K562 (cell line): Measurements from ENCODE around the gene P2RX5. TPM values are rescaled to one million over a fixed set of nuclear protein-coding genes. Genes with fewer than 3 reads are reported as not detected.
A peak's percentile ranks its signal among the peaks of the same experiment; 100 is the strongest.

Experiments
- ARID3A ChIP-seq: IDR thresholded peaks from 2 replicates; pipeline ENCODE4 v1.6.1; 2012; ENCODE audit warnings: low read depth, low read length, improper control_type of control experiment, borderline replicate concordance
- ATF1 ChIP-seq, 2 experiments: fragments of 450-650 bp in 1 of 2; IDR thresholded peaks; 2 replicates each; pipeline ENCODE4 v1.6.1; 2016; ENCODE audit warnings: missing compliant biosample characterization in 1 of 2, missing genetic modification characterization in 1 of 2
- CBFA2T2 ChIP-seq: fragments of 450-650 bp; conservative IDR thresholded peaks from 2 replicates; pipeline ENCODE4 v1.6.1; 2017; ENCODE audit warnings: mild to moderate bottlenecking
- EHMT2 ChIP-seq: fragments of 450-650 bp; IDR thresholded peaks from 2 replicates; pipeline ENCODE4 v1.6.1; 2018; ENCODE audit warnings: antibody characterized with exemption
- EP400 ChIP-seq: fragments of 450-650 bp; IDR thresholded peaks from 2 replicates; pipeline ENCODE4 v1.6.1; 2017; ENCODE audit warnings: antibody characterized with exemption, mild to moderate bottlenecking, moderate library complexity
- HDAC1 ChIP-seq, 2 experiments: fragments of 450-650 bp; IDR thresholded peaks; 2 replicates each; pipeline ENCODE4 v1.6.1; 2016 to 2017; ENCODE audit warnings: inconsistent platforms in 1 of 2, mild to moderate bottlenecking in 1 of 2, moderate library complexity in 1 of 2
- JUND ChIP-seq, 2 experiments: IDR thresholded peaks; 2 replicates in 1 of 2; 3 replicates in 1 of 2; pipeline ENCODE4 v1.6.1; 2011; ENCODE audit warnings: borderline replicate concordance in 2 of 2, low read depth in 2 of 2, low read length in 2 of 2, improper control_type of control experiment in 1 of 2, missing biosample characterization in 1 of 2, missing genetic modification characterization in 1 of 2, missing genetic modification reagents in 1 of 2
- MXI1 ChIP-seq: IDR thresholded peaks from 2 replicates; pipeline ENCODE4 v1.6.1; 2011; ENCODE audit warnings: low read depth, mild to moderate bottlenecking, improper control_type of control experiment, low read length
- NCOA1 ChIP-seq: fragments of 450-650 bp; IDR thresholded peaks from 2 replicates; pipeline ENCODE4 v1.6.1; 2016; ENCODE audit warnings: low read depth
- TEAD1 ChIP-seq, 2 experiments: fragments of 450-650 bp in 1 of 2; sonication (generic) in 1 of 2; formaldehyde crosslinking; IDR thresholded peaks; 2 replicates each; pipeline versions ENCODE4 v1.4.0 to v1.8.0; 2020 to 2022; ENCODE audit warnings: mild to moderate bottlenecking in 2 of 2, missing genetic modification reagents in 1 of 2
- TEAD4 ChIP-seq, 2 experiments: sonication (generic) in 1 of 2; formaldehyde crosslinking in 1 of 2; IDR thresholded peaks; 2 replicates each; pipeline versions ENCODE4 v1.6.1 to v1.8.0; 2012 to 2022; ENCODE audit warnings: borderline replicate concordance in 1 of 2, inconsistent platforms in 1 of 2, low read length in 1 of 2, mild to moderate bottlenecking in 1 of 2, missing genetic modification reagents in 1 of 2
- ZKSCAN3 ChIP-seq: fragments of 250-450 bp; sonication (Bioruptor Pico); IDR thresholded peaks from 2 replicates; pipeline ENCODE4 v1.4.0; 2020
- ZNF134 ChIP-seq: fragments of 250-450 bp; sonication (Bioruptor Pico); conservative IDR thresholded peaks from 2 replicates; pipeline ENCODE4 v1.4.0; 2020
- polyA plus RNA-seq, 8 experiments: library from polyadenylated mRNA; depleted of rRNA in 4 of 8; stranded (reverse) in 5 of 8; unstranded in 3 of 8; fragments of >200 nt; fragmentation: Nextera tagmentation in 2 of 8; fragmentation: Illumina TruSeq in 1 of 8; extraction: Ambion mirVana in 2 of 8; extraction: Trizol in 1 of 8; gene quantifications; 2 replicates each; pipeline versions ENCODE4 v1.2.1 to v1.2.3, GENCODE V29; 2011 to 2014; ENCODE audit warnings: inconsistent platforms in 1 of 8, missing spikeins in 1 of 8
- total RNA-seq, 7 experiments: library from RNA; depleted of rRNA in 6 of 7; stranded (reverse); fragments of >200 nt in 6 of 7; fragmentation: Illumina TruSeq in 2 of 7; extraction: Trizol in 2 of 7; gene quantifications; 2 replicates each; pipeline versions ENCODE4 v1.2.1 to v1.2.3, GENCODE V29; 2011 to 2021; ENCODE audit warnings: low replicate concordance in 1 of 7
- TF ChIP-seq, protein P1 (sequence below), 2 experiments: fragments of 450-650 bp; IDR thresholded peaks; 2 replicates each; pipeline ENCODE4 v1.6.1; 2016; ENCODE audit warnings: mild to moderate bottlenecking in 2 of 2, borderline replicate concordance in 1 of 2, low read depth in 1 of 2, moderate library complexity in 1 of 2

Gene P2RX5
- total and polyA plus RNA-seq, 9 of the 15 experiments (the other 6 are each of a cell fraction or from before 2014, with no cell fraction given), result 0.31 to 4.0 (median 1.3) TPM

- TF ChIP-seq HDAC1 (IDR thresholded peaks at IDR 0.05) (peak; percentile 53 to 82; a peak in 2 of 4 replicates), CBFA2T2 (peak; percentile 77), ZKSCAN3 (CRISPR knock-in tag) (no peak), TEAD1 (CRISPR knock-in tag; IDR thresholded peaks at IDR 0.05) (peak in 1 of 2 experiments; percentile 67; a peak in 2 of 4 replicates), MXI1 (peak; percentile 19; the same call in 1 of the 2 replicates), JUND (IDR thresholded peaks at IDR 0.05; ENCODE audit: borderline replicate concordance, low read depth, low read length) (peak; percentile 59; the same call in 1 of the 2 replicates), JUND (tag; IDR thresholded peaks at IDR 0.05; ENCODE audit: borderline replicate concordance, low read depth, low read length) (peak; percentile 61; the same call in 2 of the 3 replicates), ATF1 (CRISPR knock-in tag; IDR thresholded peaks at IDR 0.05) (no peak), ATF1 (tag; IDR thresholded peaks at IDR 0.05) (peak; percentile 65), ARID3A (peak; percentile 61; the same call in 1 of the 2 replicates), EP400 (peak; percentile 92), ZNF134 (CRISPR knock-in tag) (no peak), TEAD4 (IDR thresholded peaks at IDR 0.05; ENCODE audit: low read length) (peak; percentile 72), TEAD4 (CRISPR knock-in tag; IDR thresholded peaks at IDR 0.05; ENCODE audit: borderline replicate concordance) (no peak), NCOA1 (peak; percentile 37; the same call in 1 of the 2 replicates), EHMT2 (0 out of 2 replicates have a peak, but pooled peaks have one; percentile 53)
- TF ChIP-seq, protein P1, sequence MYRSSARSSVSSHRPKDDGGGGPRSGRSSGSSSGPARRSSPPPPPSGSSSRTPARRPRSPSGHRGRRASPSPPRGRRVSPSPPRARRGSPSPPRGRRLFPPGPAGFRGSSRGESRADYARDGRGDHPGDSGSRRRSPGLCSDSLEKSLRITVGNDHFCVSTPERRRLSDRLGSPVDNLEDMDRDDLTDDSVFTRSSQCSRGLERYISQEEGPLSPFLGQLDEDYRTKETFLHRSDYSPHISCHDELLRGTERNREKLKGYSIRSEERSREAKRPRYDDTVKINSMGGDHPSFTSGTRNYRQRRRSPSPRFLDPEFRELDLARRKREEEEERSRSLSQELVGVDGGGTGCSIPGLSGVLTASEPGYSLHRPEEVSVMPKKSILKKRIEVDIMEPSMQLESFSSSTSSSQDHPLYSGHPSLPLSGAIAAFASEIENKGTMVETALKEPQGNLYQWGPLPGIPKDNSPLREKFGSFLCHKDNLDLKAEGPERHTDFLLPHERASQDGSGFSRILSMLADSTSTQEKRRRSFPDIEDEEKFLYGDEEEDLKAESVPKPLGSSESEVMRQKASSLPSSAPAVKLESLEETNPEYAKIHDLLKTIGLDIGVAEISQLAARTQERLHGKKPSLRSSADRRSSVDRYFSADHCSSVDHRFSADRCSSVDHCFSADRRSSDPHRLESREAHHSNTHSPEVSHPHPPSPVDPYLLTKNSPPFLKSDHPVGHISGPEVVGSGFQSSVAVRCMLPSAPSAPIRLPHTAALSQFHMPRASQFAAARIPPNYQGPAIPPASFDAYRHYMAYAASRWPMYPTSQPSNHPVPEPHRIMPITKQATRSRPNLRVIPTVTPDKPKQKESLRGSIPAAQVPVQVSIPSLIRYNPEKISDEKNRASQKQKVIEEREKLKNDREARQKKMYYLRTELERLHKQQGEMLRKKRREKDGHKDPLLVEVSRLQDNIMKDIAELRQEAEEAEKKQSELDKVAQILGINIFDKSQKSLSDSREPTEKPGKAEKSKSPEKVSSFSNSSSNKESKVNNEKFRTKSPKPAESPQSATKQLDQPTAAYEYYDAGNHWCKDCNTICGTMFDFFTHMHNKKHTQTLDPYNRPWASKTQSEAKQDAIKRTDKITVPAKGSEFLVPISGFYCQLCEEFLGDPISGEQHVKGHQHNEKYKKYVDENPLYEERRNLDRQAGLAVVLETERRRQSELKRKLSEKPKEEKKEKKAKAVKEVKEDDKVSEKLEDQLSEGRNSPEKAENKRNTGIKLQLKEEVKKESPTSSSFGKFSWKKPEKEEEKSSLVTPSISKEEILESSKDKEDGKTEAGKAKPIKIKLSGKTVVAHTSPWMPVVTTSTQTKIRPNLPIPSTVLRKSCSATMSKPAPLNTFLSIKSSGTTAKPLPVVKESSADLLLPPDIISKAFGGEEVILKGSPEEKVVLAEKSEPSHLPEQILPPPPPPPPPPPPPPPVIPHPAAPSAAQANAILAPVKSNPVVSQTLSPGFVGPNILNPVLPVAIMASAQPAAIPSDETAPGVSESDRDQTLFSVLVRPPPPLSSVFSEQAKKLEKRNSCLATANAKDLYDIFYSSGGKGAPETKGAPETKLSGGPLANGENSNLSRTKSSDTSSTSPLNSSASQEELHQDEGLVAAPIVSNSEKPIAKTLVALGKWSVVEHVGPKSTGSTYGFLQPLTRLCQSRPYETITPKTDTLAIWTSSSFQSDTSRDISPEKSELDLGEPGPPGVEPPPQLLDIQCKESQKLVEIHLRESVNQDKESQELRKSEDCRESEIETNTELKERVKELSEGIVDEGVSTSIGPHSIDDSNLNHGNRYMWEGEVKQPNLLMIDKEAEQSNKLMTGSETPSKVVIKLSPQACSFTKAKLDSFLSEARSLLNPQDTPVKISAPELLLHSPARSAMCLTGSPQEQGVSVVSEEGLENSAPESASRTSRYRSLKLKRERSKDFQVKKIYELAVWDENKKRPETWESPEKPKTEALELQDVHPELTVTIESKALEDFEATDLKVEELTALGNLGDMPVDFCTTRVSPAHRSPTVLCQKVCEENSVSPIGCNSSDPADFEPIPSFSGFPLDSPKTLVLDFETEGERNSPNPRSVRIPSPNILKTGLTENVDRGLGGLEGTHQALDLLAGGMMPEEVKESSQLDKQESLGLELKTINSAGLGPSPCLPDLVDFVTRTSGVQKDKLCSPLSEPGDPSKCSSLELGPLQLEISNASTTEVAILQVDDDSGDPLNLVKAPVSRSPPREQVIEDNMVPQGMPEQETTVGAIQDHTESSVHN (IDR thresholded peaks at IDR 0.05; ENCODE audit: borderline replicate concordance in 1 of 2, low read depth in 1 of 2), result peak in 1 of 2 experiments; percentile 57; a peak in 2 of 4 replicates
Measured at GRCh38 chr17:3639981-3640596, 55.9 kb downstream of the P2RX5 start (continued).
